GM12801 (cell line): ENCODE measurements around the gene TMEM245.

Experiments used
- TF ChIP-seq, protein P1 (sequence below): IDR thresholded peaks from one replicate; pipeline ENCODE4 v1.5.1; 2011; ENCODE audit warnings: control low read depth; ENCODE audit not compliant: insufficient read length; ENCODE audit errors: extremely low read depth

The TMEM245 gene

DNA sequence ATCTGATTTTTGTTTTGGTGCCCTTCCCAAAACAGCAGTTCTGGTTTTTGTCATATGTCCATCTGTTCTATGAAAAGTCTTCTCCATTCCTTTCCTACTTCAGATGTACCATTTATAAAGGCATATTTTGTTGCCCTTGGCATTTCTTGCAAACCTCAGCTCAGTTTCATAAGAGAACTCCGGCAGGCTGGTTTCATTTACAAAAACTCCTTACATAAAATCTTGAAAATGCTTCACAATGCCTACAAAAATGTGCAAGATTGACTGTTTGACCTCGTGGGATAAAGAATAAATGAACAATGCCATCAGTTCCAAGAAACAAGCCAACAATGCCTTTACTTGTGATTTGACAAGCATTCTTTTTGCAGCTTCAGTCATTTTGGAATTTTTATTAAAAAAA lies 67.3 kb downstream of the TMEM245 start:
- TF ChIP-seq, protein P1, sequence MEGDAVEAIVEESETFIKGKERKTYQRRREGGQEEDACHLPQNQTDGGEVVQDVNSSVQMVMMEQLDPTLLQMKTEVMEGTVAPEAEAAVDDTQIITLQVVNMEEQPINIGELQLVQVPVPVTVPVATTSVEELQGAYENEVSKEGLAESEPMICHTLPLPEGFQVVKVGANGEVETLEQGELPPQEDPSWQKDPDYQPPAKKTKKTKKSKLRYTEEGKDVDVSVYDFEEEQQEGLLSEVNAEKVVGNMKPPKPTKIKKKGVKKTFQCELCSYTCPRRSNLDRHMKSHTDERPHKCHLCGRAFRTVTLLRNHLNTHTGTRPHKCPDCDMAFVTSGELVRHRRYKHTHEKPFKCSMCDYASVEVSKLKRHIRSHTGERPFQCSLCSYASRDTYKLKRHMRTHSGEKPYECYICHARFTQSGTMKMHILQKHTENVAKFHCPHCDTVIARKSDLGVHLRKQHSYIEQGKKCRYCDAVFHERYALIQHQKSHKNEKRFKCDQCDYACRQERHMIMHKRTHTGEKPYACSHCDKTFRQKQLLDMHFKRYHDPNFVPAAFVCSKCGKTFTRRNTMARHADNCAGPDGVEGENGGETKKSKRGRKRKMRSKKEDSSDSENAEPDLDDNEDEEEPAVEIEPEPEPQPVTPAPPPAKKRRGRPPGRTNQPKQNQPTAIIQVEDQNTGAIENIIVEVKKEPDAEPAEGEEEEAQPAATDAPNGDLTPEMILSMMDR: no peak

DNA sequence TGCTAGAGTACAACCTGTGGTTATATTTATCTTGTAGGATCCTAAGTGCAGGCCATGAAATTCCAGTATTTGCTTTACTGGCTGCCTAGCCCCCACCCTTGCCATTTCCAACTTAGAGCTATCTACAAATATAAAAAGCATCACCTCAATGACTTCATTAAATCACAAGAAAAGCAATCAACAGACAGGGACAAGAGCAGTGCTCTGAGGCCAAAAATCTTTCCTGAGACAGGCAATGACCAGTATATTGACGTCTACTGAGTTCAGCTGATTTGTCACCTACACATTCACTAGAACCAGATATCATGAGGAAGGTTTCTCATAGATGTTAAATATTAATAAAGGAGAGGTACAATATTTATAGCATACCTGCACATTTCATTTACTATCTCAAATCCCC lies 68.0 kb downstream of the TMEM245 start:
- TF ChIP-seq, protein P1: no peak

- TF ChIP-seq, protein P1: no peak
These were observed 69.3 kb downstream of the TMEM245 start for GRCh38 chr9:109050444-109050843.

DNA sequence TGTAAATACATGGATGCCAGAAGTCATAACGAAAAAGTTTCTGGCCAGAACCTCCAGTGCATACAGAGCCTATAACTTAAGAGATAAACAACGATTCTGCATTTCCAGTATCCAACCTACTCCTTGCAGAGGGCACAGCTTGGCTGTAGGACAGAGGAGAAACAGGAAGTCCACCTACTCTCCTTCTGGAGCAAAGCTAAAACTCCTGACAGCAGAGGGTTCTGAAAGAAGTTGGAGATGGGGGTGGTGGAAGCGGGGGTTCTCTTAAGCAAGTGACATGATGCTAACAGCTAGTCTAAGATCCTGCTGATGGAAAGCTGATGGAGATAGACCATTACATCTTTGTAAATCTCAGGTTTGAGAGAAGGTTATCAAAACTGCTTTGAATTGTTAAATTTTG lies 70.9 kb downstream of the TMEM245 start:
- TF ChIP-seq, protein P1: no peak

DNA sequence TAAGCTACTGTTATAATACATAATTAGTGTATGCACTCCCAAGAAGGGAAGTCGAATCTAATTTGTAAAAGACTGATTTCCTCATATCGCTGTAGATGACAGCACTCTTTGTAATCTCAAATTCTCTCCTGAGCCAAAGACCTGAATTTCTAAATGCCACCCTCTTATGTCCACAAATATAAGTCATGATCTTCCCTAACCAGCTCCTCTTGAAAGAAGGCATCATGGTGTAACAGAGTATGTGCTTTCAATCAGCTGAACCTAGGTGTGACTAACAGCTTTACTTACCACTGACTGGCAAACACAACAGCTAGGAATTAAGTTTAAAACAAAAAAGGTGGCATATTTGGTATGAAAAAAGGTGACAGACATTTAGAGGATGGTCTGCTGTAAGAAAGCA lies 72.5 kb downstream of the TMEM245 start:
- TF ChIP-seq, protein P1: no peak

DNA sequence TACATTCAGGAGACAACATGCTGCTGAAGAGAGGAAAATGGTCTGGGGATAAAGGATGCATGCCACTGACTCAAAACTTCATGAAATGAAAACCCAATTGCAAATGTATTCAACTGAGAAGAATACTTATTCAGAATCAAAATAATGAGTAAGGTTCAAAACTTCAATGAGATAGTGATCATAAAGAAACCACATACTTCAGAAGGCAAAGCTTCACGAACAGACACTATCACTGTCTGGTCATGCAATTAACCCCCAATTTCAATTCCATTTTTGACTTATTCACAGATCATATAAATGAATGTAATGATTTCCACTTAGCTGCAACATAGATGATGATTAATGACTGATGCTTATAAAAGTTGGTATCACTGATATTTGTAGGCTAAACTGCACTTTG lies 73.4 kb downstream of the TMEM245 start:
- TF ChIP-seq, protein P1: no peak

DNA sequence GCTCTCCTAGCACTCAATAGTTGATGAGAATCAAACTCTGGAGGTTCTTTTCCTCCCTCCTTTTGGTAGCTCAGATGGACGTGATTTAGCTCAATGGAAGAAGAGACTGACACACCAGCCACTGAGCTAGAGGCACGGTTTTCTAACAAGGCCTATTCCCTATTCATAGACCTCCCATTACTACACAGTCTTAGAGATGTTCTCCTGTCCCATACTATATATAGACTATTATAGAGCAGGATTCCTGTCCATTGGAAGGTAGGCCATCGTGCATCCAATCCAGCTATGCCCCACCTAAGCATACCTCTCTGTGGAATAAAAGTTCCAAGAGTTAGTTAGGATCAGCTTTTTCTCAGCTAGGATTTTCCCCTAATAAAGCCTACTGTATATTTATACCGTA lies 76.2 kb downstream of the TMEM245 start:
- TF ChIP-seq, protein P1: no peak

DNA sequence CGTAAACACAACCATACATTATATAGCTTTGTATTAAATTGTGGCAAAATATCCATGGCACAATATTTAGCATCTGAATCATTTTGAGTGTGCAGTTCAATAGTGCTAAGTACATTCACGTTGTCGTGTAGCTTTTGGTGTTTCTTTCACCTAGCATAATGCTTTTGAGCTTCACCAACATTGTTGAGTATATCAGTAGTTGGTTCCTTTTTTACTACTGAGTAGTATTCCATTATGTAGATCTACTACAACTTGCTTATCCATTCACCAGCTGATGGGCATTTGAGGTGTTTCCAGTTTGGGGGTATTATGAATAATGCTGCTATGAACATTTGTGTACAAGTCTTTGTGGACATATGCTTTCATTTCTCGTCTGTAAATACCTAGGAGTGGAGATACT lies 79.2 kb downstream of the TMEM245 start:
- TF ChIP-seq, protein P1: no peak
